HG03520 (cell line): ENCODE measurements around the gene OPN1SW.

Experiments used
- ATAC-seq: cut with Tn5 transposase; IDR thresholded peaks from one replicate; pipeline ENCODE4 v1.9.1; 2021; ENCODE audit warnings: mild to moderate bottlenecking, moderate library complexity; ENCODE audit not compliant: unreplicated experiment

Gene OPN1SW

DNA sequence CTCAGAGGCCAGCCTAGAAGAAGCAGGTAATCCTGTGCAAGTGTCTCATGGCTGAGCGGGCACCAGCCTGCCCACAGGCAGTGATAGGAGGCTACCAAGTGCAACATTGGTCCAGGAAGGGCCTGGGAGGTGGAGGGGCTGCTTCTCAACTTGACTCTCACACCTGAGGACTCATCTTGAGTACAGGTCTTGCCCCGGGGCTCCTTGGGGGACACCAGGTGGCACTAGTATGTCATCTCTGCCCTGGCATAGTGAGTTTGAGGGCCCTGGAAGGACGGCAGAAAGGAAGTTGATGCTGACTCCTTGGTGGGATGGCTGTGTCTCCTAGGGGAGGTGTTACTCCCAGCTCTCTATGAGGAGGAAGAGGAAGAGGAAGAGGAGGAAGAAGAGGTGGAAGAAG is 18.4 kb upstream of the OPN1SW start:
- ATAC-seq = no peak

DNA sequence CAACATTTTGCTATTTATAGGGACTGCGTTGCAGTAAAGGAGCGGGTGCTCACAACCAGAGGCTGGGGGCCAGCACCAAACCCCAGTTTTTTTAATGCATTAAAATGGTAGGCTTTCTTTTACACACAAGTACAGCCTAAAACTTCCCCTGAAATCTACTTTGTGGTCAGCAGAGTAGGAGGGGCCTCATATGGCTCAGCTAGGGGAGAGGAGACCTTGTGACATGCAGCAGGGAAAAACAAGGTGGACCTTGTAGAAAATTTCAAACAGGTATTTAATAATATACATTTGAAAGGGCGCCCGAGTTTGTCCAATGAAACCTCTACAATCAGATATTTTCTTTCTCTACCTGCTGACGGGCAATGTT is 17.6 kb upstream of the OPN1SW start:
- no peak for ATAC-seq

DNA sequence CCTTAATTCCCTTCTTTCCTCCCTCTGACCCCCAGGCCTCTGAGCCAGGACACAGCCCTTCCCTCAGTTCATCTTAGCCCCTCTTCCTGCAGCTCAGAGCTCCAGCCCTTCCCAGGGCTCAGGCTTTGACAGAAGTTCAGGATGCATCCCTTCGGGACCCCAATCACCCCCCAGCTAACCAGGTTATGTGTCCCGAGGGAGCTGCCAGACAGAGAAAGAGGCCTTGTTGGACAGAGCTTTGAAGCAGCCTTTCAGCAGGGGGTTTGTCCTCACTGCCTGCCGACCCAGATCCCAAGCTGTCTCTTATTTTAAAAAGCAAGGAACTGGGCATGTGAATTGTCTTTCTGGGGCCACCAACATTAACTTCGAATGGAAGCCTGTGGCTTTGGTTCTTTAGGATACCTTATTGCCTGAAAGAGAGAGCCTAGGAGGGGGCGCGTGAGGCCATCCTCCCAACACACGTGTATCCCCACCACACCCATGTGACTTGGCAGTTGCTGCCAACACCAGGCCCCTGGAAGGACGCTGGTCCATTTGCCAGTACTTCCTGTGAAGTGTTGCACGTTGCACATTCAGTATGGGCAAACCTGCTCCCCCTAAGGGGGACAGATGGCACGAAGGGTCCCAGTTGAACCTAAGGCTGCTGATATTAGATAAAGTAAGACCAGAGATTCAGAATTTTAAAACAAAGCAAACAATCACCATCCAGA is 17.0 kb upstream of the OPN1SW start:
- no peak for ATAC-seq

DNA sequence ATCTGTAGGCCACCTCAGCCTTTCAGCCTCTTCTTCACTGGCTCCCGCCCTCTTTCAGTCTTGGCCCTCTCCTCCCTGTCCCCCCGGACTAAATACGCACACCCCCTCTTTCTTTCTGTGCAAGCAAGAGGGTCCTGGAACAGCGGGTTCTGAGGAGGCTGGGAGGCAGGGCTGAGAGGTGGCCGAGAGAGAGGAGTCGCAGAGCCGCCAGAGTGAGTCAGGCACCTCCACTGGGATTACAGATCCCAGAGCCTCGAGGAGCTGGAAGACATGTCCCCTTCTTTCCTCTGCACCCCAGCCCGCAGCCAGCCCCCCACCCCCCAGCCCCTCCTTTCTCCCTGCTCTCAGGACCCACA is 16.4 kb upstream of the OPN1SW start:
- no peak for ATAC-seq

DNA sequence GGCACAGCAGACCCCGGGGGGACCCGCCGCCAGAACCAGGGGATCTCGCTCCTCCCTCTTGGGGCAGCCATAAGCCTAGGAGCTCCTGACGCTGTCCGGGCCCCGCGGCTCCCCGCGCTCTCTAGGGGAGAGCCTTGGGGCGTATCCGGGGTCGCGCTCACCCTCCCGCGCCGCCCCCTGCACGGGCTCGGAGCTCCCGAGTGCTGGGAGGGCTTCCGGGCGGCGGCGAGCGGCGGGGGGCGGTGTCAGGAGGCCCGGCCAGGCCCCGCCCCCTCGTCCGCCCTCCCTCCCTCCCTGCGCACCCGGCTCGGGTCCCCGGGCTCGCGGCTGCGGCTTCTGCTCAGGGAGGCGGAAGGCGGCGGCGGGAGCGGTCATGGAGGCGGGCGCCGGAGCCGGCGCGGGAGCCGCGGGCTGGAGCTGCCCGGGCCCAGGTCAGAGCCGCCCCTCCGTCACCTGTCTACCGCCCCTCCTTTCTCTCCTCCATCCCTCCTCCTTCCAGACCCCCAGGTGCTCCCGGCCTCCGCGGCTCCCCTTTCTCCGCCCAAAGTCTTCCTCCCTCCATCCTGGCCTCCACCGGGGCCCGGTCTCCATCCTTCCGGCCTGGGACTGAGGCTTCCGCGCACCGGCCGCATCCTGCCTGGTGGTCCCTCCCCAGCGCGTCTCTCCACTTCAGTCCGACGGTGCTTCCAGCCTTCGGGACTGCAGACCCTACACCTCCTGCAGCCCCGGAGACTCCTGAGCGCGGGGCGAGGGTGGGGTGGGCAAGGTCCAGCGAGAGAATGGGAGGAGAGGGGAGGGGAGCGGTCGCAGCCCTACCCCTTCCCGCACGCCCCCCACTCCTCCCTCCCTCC is 15.8 kb upstream of the OPN1SW start, which contains the start of gene CCDC136:
TSS of gene CCDC136 (plus strand) at position 848 of the 851 bp plus-strand sequence. CDS start 444 bp downstream, outside the sequence.
- peak; percentile 73 for ATAC-seq

DNA sequence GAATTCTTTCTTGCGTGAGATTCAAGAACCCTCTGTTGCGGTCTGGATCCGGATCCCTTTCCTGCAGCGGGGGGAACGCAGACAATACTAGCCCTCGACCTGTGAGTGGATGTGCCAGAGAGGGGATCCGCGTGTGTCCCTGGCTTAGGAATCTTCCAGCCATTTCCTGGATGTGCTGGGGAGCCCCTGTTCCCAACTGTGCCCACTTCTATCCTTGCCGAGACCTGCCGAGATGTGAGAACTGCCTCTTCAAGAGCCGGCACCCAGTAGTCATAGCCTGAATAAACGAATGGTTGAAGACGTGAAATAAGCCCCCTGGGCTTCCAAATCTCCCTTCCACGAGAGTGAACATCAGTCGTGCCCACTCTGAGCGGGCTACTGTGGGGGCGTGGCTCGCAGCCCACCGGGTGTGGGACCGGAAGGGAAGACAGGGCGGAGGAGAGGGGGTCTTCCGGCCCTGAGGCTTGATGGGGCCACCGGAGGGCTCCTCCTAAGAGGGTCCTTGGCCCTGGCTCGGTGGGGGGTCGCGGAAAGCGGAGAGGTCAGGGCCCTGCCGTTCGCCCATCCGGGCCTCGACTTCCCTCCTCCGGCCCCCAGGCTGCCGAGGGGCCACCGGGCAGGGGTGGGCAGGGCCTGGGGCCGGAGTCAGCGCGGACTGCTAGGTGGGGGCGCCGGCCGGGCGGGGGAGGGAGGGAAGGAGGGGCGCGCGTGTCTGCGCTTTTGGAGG is 14.9 kb upstream of the OPN1SW start:
- ATAC-seq = peak; percentile 17

DNA sequence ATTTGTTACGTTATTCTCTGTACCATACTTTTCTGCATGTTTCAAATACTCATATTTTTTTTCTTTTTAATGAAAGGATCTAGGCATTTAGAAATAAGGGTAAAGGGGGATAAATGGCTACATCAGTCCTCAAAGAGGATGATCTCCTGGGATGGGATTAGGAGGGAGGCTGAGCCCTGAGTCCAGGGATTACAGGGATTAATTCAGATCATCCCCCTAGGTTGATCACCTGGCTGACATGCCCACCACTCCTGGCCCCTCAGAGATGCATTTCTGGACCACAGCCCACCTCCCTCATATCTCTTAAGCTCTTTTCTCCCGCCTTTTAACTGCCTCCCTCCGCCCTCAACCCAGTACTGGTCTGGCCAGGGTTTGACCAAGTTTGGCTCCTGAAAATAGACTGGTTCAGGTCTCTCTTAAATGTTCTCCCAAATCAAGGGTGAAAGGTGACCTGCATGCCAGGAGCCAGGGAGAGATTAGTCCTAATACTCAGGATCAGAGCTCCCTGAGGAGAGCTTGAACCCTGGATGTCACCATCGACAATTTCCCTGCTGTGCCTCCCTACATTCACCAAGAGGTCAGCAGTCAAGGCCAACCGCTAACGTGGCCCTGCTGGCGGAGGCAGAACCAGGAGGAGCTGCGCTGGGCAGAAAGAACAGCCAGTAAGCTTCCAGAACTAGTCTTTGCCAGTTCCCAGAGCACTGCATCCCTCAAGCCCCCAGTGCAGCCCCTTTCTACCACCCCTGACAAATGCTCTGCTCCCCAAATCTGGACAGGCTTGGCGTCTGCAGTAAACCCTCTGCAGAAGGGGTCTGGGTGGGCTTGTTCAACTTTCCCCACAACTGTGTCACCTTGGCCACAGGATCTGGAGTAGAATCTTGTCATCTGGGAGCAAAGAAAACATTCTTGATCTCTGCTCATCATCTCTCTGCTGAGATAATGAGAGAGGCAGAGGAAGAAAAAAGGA is 13.1 kb upstream of the OPN1SW start:
- no peak for ATAC-seq

DNA sequence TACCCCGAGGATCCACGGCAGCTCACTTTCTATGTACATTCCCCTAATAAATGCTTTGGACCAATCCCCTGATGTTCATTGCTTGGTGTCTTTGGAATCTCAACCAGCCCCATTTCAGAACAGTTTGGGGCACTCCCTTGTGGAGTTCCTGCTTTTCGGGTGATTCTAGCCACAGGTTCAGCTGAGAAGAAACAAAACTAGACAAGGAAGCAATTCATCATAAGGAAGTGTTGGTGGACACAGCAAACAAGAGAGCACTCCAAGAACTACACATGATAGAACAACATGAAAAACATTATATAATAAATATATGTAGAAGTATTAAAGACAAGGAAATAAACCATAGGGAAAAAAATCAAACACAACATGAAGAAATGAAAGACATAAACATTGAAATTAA is 10.1 kb upstream of the OPN1SW start:
- ATAC-seq = no peak

DNA sequence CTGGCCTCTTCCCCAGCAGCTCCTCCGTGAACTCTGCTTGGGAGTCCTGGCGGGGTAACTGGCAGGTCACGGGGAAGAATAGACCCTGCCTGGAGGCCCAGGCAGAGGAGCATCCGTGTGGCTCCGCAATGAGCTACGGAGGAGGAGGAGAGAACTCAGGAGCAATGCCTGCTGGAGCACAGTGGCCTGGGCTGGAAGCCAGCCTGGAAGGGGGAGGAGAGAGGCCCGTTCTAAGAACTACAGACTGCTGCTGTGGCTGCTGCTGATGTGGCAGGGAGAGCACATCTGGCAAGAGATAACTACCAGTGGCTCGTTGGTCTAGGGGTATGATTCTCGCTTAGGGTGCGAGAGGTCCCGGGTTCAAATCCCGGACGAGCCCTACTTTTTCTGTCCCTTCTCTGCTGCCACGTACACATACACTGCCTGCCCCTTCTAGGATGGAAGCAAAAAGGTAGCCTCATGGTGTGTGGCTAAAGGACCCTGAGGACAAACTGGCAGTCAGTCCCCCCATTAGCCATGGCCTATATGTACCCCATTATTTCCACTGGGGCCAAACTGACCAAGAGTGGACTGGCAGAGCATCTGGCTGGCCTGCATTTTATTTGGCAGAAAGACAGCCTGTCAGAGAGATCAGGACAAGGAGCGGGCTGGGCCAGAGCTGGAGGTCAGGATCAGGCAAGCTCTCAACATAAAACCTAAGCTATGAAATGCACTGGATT is 7.7 kb upstream of the OPN1SW start:
- no peak for ATAC-seq

DNA sequence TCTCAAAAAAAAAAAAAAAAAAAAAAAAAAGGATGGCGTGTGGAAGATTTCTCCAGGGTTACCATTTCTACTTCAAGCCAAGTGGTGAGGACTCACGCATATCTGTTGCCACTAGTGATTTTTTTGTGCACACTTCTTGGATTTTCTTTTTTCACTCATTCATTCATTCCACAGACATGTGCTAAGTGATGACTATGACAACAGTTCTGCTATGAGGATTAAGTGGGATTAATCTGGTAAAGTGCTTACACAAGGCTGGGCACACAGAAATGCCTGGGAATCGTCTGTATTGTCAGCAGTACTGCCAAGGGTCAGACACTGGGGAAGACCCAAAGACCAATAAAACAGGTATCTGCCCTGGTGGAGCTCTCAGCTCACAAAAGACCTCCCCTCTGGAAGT is 6.3 kb upstream of the OPN1SW start:
- ATAC-seq = no peak

DNA sequence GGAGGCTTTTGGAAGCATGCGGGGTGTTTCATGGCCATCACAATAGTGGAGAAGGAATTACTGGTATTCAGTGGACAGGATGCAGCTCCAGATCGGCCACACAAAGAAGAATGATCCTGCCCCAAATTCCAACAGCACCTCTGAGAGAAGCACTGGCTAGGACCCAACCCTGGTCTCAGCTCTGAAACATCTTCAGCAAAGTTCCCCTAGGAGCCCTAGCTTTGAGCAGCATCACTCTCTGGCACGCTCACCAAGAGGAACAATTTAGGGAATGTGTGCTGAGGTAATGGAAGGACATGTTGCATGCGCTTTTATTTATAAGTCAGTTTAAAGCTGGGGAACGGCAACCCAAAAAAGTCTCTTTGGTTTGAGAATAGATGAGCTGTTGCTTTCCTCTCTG is 5.5 kb upstream of the OPN1SW start:
- ATAC-seq = no peak

DNA sequence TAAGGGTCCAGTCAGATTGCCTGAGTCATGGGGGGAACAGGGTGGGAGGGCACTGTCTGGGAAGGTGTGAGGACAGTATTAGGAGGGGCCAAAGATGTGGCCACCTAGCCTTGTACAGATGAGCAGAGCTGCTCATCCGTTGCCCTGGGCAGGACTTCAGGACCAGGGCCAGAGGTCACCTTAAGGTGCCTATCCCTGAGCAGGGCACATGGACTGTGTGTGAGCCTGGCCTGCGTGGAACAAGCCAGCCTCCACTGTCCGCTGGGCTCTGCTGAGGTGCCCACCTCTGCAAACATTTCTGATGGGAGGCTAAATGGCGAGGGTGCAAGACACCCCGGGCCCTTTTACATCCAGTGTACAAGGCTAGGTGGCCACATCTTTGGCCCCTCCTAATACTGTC is 3.4 kb upstream of the OPN1SW start:
- no peak for ATAC-seq

DNA sequence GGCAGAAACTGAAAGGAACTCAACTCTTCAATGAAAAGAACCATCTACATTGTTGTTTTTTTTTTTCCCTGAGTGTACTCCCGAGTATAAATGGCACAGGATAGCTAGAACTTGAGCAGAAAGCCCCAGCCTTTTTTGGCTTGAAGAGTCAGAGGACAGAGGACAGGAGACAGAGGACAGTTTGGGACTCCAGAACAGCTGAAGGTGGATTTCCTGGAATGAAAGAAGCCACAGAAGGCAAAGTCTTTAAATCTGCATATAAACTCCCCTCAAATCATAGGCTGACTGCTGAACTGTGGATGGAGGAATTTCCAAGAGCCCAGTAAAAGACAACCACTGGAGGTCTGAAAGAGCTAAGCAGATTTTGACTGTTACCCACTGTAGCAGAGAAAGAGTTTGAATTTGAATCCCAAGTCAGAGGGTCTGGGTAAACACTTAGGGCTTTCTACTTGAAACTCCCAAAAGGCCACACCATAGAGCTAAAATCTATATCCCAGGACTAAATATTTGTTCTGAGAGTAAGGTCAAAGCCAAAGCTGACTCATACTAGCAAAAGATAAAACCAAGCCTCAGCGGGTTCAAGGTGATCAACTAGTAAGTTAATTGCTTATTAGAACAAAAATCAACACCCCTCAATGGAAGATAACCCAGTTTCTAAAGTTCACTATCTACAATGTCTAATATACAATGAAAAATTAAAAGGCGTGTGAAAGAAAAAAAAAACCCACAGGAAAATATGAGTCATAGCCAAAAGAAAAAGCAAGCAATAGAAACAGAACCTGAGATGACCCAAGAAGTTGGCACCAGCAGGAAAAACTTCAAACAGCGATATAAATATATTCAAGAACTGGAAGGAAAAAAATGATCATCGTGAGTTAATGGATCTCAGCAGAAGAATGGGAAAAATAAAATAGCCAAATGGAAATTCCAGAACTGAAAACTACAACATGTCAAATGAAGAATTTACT is 1.8 kb upstream of the OPN1SW start:
- ATAC-seq = no peak

DNA sequence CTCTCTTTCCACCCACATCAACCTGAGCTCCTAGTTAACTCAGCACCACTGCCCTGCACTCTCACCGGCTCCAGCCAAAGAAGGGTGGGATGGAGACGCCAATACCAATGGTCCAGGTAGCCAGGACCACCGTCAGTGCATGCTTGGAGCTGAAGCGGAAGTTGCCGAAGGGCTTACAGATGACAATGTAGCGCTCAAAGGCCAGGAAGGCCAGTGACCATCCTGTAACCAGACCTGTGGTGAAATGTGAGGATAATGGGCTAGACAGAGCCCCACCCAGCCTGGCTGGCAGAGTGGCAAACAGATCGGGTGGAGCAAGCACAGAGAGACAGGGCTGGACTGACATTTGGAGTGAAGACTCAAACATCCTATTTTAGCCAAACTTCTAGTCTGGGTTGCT is 673 bp downstream of the OPN1SW start:
- no peak for ATAC-seq

DNA sequence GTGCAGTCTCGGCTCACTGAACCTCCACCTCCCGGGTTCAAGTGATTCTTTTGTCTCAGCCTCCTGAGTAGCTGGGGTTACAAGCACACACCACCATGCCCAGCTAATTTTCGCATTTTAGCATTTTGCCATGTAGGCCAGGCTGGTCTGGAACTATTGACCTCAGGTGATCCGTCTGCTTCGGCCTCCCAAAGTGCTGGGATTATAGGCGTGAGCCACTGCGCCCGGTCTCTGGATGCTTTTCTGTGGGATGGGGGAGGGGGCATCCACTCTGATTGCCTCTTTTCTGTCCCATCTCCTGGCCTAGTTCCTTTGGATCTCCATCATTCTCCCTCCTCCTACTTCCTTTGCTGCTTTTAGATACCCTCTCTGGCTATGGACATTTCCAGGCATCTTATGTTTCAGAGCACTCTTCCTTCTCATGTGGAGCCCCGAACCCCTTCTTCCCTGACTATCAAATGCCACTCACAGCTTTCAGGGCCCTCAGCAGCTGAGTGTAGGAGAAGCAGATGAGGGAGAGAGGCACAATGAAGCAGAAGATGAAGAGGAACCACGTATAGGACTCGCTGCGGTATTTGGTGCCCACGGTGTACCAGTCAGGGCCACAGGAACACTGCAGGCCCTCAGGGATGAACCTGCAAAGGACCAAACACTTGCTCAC is 1.4 kb downstream of the OPN1SW start:
- ATAC-seq = no peak

DNA sequence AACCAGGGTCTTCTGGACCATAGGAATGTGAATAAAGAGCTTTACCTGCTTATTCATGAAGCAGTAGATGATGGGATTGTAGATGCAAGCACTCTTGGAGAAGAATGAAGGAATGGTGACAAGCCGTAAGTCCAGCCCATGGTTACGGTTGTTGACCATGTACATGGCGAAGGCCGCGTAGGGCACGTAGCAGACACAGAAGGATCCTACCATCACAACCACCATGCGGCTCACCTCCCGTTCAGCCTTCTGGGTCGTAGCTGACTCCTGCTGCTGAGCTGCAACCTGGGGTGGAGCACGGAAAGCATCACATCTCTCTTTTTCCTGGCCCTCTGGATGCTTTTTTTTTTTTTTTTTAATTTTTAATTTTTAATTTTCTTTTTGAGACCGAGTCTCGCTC is 2.0 kb downstream of the OPN1SW start:
- no peak for ATAC-seq

DNA sequence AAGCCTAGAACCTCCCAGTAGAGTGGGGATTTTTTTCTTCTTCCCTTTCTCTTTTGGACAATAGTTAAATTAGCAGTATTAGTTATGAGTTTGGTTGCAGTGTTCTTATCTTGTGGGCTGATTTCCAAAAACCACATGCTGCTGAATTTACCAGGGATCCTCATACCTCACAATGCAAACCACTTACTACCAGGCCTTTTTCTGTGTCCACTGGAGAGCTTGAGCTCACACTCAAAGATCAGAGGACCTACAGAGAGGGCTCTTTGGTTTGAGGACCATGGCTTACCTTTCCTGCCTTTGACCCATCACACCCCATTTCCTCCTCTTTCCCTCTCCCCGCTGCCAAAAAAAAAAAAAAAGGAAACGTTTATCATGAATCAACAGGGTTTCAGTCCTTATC is 5.4 kb downstream of the OPN1SW start:
- no peak for ATAC-seq

DNA sequence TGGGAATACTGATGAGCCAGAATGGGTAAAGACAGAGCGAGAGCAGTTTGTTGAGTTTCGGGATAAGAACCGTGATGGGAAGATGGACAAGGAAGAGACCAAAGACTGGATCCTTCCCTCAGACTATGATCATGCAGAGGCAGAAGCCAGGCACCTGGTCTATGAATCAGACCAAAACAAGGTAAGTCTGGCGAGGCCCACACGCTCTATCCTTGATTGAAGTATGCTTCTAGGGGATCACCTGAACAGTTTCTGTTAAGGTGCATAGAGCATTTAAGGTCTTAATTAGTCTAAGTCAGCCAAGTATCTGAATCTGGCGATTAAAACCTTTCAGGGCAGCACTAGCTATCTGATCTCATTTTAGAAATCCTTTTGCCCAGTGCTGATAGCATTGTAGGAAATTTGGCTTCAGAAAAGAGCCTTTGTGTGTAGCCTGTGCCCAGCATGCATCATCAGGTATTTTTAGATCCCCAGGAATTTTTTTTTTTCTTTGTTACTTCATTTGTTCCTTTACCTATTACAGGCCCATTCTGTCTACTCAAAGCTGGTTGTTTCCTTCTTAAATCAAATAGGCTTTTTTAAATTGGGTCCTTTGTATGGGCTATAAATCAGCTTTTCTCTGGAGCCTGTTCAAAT is 8.0 kb downstream of the OPN1SW start:
- ATAC-seq = no peak
